LNCaP clone FGC (cell line): ENCODE measurements around the gene PPP5C.
"Not testable (repeated sequence)": the region's sequence is repeated elsewhere in the genome, so short reads cannot be mapped to it uniquely, and the experiment has no call there.

ENCODE experiments used
- DNase-seq: peaks from one replicate; pipeline ENCODE4 v3.0.0-alpha.2; 2011; ENCODE audit warnings: low read depth
- H3K4me3 ChIP-seq: 2 replicates; pipeline ENCODE4 v1.5.1; 2011; ENCODE audit warnings: mild to moderate bottlenecking, low read depth, low read length, control low read depth
- TF ChIP-seq, protein P1 (sequence below): IDR thresholded peaks from 2 replicates; pipeline ENCODE4 v1.5.1; 2012; ENCODE audit warnings: mild to moderate bottlenecking; ENCODE audit not compliant: control insufficient read depth, insufficient read depth; ENCODE audit errors: extremely low read depth

The PPP5C gene

DNA sequence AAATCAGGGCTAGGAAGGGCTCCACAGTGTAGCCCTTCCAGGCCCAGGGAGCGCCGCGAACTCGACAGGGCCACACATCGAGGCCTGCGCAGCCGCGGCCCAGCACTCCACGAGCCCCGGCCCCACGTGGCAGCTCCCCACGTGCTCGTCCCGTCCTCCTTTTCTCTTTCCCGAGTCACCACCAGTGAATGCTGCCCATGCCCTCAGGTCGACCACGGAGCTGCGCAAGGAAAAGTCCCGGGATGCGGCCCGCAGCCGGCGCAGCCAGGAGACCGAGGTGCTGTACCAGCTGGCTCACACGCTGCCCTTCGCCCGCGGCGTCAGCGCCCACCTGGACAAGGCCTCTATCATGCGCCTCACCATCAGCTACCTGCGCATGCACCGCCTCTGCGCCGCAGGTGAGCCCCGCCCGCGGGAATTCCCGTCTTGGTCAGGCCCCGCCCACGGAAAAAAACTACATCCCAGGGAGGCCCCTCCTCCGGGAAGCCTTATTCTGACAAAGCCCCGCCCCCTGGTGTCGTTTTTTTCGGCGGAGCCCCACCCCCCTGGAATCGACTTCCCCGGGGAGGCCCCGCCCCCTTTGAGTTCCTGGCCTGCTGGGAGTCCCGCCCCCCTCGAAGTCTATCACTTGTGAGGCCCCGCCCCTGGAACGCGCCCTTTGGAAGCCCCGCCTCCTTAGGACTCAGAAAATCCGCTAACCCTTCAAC, 43.0 kb upstream of the PPP5C start:
- H3K4me3 ChIP-seq = no peak overlapping the region
- TF ChIP-seq, protein P1, sequence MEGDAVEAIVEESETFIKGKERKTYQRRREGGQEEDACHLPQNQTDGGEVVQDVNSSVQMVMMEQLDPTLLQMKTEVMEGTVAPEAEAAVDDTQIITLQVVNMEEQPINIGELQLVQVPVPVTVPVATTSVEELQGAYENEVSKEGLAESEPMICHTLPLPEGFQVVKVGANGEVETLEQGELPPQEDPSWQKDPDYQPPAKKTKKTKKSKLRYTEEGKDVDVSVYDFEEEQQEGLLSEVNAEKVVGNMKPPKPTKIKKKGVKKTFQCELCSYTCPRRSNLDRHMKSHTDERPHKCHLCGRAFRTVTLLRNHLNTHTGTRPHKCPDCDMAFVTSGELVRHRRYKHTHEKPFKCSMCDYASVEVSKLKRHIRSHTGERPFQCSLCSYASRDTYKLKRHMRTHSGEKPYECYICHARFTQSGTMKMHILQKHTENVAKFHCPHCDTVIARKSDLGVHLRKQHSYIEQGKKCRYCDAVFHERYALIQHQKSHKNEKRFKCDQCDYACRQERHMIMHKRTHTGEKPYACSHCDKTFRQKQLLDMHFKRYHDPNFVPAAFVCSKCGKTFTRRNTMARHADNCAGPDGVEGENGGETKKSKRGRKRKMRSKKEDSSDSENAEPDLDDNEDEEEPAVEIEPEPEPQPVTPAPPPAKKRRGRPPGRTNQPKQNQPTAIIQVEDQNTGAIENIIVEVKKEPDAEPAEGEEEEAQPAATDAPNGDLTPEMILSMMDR = no peak

DNA sequence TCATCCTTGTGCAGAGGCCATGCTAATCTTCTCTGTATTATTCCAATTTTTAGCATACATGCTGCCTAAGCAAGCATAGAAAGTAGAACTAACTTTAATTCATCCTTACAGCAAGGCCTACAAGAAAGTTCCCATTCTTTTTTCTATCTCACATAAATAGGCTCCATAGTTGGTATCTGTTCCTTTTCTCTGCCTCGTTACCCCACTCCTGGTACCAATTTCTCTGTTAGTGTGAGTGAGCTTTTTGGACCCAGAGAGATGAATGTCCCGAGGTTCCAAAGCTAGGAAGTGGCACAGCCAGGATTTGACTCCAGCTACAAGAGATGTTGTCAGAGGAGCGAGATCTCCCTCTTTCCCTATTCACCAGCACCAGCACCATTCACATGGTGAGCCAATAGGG, 40.4 kb upstream of the PPP5C start:
- H3K4me3 ChIP-seq = no peak overlapping the region
- DNase-seq = no peak
- TF ChIP-seq, protein P1 = no peak

More for the DNA sequence above, 43.0 kb upstream of the PPP5C start:
- no peak for DNase-seq

DNA sequence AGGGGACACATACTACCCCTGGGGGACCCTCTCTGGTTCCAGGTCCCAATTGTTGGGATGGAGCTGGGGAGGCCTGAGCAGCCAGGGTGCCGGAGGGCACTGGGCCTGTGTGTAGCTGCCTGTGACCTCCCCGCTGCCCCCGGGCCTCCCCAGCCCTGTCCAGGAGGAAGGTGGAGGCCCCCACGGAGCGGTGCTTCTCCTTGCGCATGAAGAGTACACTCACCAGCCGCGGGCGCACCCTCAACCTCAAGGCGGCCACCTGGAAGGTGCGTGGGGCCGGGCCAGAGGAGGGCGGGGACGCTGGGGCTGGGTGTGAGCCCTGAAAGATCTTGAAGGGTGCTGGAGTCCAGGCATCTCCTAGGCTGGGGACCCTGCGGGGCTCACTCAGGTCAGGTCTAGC, 38.4 kb upstream of the PPP5C start:
- no peak for DNase-seq
- TF ChIP-seq, protein P1 = no peak
- no peak overlapping the region for H3K4me3 ChIP-seq

DNA sequence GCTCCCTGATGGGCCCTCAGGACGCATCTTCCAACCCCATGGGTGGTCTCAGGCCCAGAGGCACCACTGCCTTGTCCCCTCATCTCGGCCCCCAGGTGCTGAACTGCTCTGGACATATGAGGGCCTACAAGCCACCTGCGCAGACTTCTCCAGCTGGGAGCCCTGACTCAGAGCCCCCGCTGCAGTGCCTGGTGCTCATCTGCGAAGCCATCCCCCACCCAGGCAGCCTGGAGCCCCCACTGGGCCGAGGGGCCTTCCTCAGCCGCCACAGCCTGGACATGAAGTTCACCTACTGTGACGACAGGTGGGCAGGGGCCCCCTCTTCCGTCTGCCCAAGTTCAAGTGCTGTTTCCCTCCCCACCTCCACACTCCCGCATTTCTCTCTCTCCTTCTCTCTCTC, 37.8 kb upstream of the PPP5C start:
- H3K4me3 ChIP-seq = no peak overlapping the region
- TF ChIP-seq, protein P1 = no peak
- DNase-seq = no peak

DNA sequence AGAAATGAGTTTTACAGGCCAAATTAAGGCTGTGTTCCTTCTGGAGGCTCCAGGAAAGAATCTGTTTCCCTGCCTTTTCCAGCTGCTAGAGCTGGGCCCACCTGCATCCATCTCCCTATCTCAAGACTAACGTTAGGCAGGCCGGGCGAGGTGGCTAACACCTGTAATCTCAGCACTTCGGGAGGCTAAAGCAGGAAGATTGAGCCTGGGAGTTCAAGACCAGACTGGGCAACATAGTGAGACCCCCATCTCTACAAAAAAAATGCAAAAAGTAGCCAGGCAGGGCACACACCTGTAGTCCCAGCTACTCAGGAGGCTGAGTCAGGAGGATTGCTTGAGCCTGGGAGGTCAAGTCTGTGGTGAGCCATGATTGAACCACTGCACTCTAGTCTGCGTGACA, 35.4 kb upstream of the PPP5C start:
- TF ChIP-seq, protein P1 = no peak
- no peak overlapping the region for H3K4me3 ChIP-seq

DNA sequence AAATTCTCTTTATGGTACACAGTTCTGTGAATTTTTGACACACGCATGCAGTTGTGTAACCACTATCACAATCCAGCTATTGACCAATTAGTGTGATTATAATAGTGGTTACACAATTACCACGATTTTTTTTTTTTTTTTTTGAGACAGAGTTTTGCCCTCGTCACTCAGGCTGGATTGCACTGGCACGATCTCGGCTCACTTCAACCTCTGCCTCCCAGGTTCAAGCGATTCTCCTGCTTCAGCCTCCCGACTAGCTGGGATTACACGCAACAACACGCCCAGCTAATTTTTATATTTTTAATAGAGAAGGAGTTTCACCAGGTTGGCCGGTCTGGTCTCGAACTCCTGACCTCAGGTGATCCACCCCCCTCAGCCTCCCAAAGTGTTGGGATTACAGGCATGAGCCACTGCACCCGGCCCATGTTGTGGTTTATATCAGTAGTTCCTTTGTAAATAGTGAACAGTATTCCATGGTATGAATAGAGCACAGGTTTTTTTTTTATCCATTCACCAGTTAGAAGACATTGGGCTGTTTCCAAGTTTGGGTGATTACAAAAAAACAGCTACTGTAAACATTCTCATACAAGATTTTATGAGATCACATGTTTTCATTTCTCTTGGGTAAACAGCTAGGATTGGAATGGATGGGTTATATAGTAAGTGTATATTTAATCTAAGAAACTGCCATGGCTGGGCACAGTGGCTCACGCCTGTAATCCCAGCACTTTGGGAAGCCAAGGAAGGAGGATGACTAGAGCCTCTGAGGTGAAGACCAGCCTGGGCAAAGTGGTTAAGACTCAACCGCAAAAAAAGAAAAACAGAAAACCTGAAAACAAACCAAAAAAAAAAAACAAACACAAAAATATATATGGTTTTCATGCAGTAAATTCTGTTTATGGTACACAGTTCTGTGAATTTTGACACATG, 33.1 kb upstream of the PPP5C start:
- H3K4me3 ChIP-seq = not testable (repeated sequence)
- DNase-seq = peak; percentile 85

More for the DNA sequence above, 35.4 kb upstream of the PPP5C start:
- DNase-seq = no peak

DNA sequence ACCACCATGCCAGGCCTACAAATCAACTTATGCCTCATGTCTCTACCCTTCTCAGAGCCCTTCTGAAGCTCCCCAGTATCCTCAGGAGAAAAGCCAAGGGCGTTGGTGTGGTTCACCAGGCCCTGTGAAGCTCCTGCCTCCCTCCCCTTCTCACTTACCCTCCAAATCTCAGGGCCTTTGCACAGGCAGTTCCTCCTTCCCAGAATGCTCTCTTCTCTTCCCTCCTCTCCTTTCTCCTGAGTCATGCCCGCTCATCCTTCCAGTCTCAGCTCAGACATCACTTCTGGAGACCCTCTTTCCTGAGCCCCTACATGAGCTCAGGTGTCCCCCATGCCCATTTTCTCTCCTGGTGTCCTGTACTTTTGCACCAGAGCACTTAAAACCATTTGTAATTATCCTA, 29.5 kb upstream of the PPP5C start:
- DNase-seq = no peak
- H3K4me3 ChIP-seq = no peak overlapping the region
- TF ChIP-seq, protein P1 = no peak
